ENCODE results near the gene ZC3H13. TPM values are rescaled to one million over a fixed set of nuclear protein-coding genes. Genes with fewer than 3 reads are reported as not detected.

The ZC3H13 gene
- total and polyA plus RNA-seq, 2 of the 8 experiments (the other 6 are each of a cell fraction or from before 2014, with no cell fraction given), result 5.1 to 57.8 TPM

DNA sequence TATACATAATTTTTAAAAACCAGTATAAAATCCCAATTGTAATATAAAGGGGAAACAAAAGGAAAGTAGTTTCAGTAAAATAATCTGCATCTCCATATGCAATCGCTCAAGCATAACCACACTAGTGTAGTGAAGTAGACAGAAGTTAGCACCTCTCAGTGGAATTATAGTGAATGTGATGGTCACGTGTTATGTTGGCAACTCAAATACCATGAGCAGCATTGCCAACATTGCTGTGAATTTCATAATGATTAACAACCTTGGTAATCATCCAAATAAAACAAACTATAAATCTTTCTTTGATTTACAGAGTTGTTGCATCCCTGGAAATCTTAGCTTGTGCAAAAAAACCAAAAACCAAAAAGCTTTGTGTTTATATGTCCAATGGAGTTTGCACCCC is 123.7 kb downstream of the ZC3H13 start (continued):
- TF ChIP-seq, protein P1, sequence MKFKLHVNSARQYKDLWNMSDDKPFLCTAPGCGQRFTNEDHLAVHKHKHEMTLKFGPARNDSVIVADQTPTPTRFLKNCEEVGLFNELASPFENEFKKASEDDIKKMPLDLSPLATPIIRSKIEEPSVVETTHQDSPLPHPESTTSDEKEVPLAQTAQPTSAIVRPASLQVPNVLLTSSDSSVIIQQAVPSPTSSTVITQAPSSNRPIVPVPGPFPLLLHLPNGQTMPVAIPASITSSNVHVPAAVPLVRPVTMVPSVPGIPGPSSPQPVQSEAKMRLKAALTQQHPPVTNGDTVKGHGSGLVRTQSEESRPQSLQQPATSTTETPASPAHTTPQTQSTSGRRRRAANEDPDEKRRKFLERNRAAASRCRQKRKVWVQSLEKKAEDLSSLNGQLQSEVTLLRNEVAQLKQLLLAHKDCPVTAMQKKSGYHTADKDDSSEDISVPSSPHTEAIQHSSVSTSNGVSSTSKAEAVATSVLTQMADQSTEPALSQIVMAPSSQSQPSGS (IDR thresholded peaks at IDR 0.05; ENCODE audit: low read length), result no peak

All from H1 (cell line).